ENCODE measurements around the gene SAE1.
A peak's percentile ranks its signal among the peaks of the same experiment; 100 is the strongest.

Gene SAE1

GRCh38 chr19:47107202-47107952 lies 23.3 kb upstream of the SAE1 start:
- DNase-seq, result peak; percentile 30 to 60

GRCh38 chr19:47107953-47108746 lies 22.5 kb upstream of the SAE1 start:
- peak in 1 of 2 donors; percentile 26 for DNase-seq

- DNase-seq, result no peak
Observed at GRCh38 chr19:47109177-47109540, 21.5 kb upstream of the SAE1 start.

- DNase-seq, result peak; percentile 62 to 71
Observed at GRCh38 chr19:47109541-47110375, 20.9 kb upstream of the SAE1 start.

DNA sequence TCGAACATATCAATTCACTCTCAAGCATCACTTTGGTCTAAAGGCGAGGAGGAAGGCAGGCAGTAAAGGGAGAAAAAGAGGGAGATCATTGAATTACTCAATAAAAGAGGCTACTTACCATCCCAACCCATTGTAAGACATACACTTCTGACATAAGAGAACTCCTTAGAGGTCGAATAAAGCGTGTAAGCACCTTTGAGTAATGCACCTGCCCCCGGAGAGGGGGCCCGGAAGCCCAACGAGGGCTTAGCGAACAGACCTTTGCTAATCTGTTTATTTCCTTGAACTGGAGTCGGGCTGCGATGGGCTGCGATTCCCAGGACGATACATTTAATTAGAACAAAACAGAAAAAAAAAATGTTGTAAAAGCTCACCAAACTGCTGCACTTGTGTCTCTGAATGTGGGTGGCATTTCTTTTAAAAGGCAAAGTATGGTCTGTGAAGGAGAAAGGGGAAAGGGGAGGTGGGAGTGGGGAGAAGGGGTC lies 20.1 kb upstream of the SAE1 start:
- peak; percentile 56 to 63 for DNase-seq

- DNase-seq, result peak; percentile 62 to 64
Observed at GRCh38 chr19:47111006-47111621, 19.5 kb upstream of the SAE1 start.

GRCh38 chr19:47111682-47112165 lies 18.9 kb upstream of the SAE1 start:
- DNase-seq, result no peak

- peak; percentile 93 to 94 for DNase-seq
Observed at GRCh38 chr19:47112166-47112996, 18.3 kb upstream of the SAE1 start.

DNA sequence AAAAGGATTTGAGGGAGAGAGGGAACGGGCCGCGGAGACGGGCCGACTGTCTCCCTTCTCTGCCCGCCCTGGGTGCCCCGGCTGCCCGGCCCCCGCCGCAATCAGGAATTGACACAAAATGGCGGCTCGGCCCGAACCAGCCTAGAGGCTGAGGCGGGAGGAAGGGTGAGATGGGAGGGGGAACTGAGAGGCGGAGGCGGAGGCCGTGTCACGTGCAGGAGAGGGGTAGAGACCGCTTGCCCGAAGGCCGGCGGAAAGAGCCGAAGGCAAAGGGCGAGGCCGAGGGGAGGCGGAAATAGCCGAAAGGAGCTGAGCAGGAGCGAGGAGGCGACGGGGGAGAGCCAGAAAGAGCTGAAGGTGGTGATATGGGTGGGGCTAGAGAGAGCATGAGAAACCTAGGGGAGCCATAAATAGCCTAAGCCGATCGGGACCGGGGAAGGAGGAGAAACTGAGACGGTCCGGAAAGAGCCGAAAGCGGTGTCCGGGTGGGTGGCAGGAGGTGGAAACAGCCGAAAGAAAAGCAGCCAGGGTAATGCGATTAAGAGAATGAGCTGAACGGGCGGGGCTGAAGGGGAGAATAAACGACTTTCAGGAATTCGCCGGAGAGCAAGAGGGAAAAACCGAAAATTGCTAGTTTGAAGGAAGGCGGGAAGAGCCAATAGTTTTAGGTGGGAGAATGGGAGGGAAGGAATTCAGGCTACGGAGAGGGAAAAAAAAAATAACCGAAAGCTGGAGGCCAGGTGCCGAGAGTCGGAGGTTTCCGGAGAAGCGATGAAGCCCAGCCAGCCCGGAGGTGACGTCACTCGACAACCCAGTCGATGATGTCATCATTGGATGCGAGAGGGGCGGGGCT lies 17.4 kb upstream of the SAE1 start, which contains the start of gene ZC3H4:
Gene ZC3H4, minus strand, starts transcription at position 780 of the 853 bp plus-strand sequence. CDS start 1,192 bp downstream, outside the sequence.
- DNase-seq, result peak; percentile 100

DNA sequence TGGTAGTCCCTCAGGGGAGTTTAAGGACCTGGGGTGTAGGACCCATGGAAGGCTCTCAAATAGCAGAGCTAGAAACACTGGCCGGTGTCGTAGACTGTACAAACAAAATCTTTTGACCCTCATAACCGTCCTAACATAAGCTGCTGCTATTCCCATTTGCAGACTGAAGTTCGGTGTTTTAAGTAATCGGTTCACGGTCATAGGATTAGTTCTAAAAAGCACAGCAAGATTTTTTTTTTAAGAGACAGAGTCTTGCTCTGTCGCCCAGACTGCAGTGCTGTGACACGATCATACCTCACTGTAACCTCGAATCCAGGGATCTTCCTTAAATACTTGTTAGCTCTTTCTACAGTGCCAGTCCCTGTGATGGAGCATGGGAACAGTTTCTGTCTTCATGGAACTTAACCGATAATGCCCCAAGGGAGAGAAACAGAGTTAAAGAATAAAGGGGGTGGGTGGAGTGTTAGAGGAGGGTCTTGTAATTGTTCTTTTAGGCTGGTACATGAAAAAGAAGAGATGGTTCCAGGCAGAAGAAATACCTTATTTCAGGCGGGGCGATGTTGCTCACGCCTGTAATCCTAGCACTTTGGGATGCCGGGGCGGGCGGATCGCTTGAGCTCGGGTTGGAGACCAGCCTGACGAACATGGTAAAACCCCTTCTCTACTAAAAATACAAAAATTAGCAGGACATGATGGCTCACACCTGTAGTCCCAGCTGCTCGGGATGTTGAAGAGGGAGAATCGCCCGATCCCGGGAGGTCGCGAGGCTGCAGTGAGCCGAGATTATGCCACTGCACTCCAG lies 16.6 kb upstream of the SAE1 start:
- no peak for DNase-seq

DNA sequence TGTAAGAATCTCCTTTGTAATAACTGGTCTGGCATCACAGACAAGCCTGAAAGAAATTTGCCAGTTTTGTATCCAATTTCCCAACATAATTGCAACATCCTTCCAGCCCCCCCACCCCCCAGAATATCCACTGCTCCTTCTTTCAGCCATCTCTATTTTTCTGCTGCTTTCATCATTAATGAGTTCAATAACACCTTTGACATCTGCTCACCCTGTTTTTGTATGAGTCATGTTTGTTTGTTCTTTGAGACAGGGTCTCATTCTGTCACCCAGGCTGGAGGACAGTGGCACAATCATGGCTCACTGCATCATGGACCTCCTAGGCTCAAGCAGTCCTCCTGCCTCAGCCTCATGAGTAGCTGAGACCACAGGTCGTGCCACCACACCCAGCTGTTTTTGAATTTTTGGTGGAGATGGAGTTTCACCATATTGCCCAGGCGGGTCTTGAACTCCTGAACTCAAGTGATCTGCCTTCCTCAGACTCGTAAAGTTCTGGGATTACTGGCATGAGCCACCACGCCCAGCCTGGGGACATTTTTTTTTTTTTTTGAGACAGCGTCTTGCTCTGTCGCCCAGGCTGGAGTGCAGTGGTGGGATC lies 10.1 kb upstream of the SAE1 start:
- DNase-seq, result no peak

GRCh38 chr19:47122359-47123335 lies 8.0 kb upstream of the SAE1 start:
- no peak for DNase-seq

DNA sequence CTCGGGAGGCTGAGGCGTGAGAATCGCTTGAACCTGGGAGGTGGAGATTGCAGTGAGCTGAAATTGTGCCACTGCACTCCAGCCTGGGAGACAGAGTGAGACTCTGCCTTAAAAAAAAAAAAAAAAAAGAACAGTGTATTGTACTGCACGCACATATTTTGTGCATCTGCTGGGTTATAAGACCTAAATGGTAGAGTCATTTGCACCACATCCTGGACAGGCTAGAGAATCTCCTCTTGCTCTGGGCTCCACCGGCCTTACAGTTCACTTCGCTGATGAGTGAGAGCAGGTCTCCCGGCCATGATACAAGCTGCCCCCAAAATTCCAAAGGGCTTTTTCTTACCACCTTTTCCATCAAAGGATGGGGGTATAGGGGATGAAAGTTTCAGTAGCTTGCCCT lies 7.2 kb upstream of the SAE1 start:
- DNase-seq, result no peak

DNA sequence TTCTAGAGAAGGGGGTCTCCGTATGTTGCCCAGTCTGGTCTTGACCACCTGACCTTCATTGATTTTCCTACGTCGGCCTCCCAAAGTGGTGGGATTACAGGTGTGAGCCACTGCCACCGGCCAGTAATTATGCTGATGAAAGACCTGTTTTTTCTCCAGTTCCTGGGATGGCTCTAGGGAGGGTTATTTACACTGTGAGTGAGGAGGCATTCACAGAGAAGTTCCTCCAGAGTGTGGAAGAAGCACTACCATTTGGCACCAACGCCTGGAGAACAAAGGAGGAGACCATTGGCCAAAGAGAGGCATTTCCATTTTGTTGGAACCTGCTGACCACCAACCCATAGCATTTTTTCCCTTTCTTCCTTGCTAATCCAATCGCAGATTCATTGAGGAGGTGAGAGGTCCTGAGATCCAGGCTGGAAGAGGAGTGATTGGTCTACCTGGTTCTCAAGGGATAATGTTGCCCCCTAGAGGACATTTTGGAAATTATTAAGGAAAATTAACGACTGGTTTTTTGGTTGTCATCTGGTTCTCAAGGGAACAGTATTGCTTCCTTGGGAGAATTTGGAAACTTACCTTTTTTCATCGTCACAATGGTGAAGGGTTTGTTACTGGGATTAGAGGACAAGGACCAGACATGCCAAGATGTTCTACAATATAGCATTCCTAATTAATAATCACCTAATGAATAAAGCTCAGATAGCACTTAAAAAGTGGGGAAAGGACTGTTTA lies 5.5 kb upstream of the SAE1 start:
- peak; percentile 16 to 76 for DNase-seq

GRCh38 chr19:47125669-47125938 lies 5.0 kb upstream of the SAE1 start:
- no peak for DNase-seq

- no peak for DNase-seq
Observed at GRCh38 chr19:47129579-47129978, 1.1 kb upstream of the SAE1 start.

- DNase-seq, result no peak
Observed at GRCh38 chr19:47130120-47130588, 481 bp upstream of the SAE1 start.
